PC-9 (cell line): Measurements from ENCODE around the gene SLC38A2. TPM values are rescaled to one million over a fixed set of nuclear protein-coding genes. Genes with fewer than 3 reads are reported as not detected.

Experiments used
- BruUV-seq: library from RNA; stranded (reverse); fragments of 400-500 nt; replicated peaks from 2 replicates; lab custom pipeline; 2021; lab: Mats Ljungman, UMichigan
- CTCF ChIA-PET: fragments of 300-600 bp; sonication (Branson Sonifier 250); formaldehyde crosslinking; loops from one replicate; lab custom pipeline; 2022; ENCODE audit warnings: antibody characterized with exemption; lab: Charles Lee
- POLR2A ChIA-PET: fragments of 300-600 bp; sonication (Branson Sonifier 250); formaldehyde crosslinking; loops from one replicate; lab custom pipeline; 2022; ENCODE audit warnings: antibody characterized with exemption; ENCODE audit not compliant: unreplicated experiment; lab: Charles Lee
- DNase-seq, 2 experiments: peaks; one replicate each; pipeline versions ENCODE4 v3.0.0 to v3.0.0-alpha.2; 2015 to 2022; ENCODE audit warnings: mixed read lengths in 1 of 2
- H2AFZ ChIP-seq: fragments of 200-600 bp; sonication (generic); 2 replicates; pipeline ENCODE4 v1.8.1; 2017; ENCODE audit warnings: antibody characterized with exemption
- H3F3A ChIP-seq: fragments of 200-600 bp; sonication (generic); 2 replicates; pipeline ENCODE4 v1.8.1; 2017; ENCODE audit warnings: antibody characterized with exemption, mild to moderate bottlenecking, low read depth; ENCODE audit not compliant: insufficient read depth
- H3K27ac ChIP-seq: fragments of 200-600 bp; sonication (generic); 2 replicates; pipeline ENCODE4 v1.6.1; 2016; ENCODE audit warnings: mixed run types
- H3K27me3 ChIP-seq: fragments of 200-600 bp; sonication (generic); 2 replicates; pipeline ENCODE4 v1.6.1; 2016; ENCODE audit warnings: low read depth, mixed run types; ENCODE audit not compliant: insufficient read depth
- H3K36me3 ChIP-seq: fragments of 200-600 bp; sonication (generic); 2 replicates; pipeline ENCODE4 v1.6.1; 2016; ENCODE audit warnings: low read depth, mixed run types
- H3K4me1 ChIP-seq: fragments of 200-600 bp; sonication (generic); replicated peaks from 2 replicates; pipeline ENCODE4 v1.6.1; 2016; ENCODE audit warnings: mixed run types; ENCODE audit not compliant: insufficient read depth
- H3K4me2 ChIP-seq: fragments of 200-600 bp; sonication (generic); 2 replicates; pipeline ENCODE4 v1.6.1; 2017; ENCODE audit warnings: mixed run types
- H3K4me3 ChIP-seq: fragments of 200-600 bp; sonication (generic); 2 replicates; pipeline ENCODE4 v1.6.1; 2016; ENCODE audit warnings: mixed run types
- H3K79me2 ChIP-seq: fragments of 200-600 bp; sonication (generic); 2 replicates; pipeline ENCODE4 v1.6.1; 2017; ENCODE audit warnings: low read depth, mixed run types
- H3K9me2 ChIP-seq: fragments of 200-600 bp; sonication (generic); 2 replicates; pipeline ENCODE4 v1.8.1; 2017; ENCODE audit warnings: mild to moderate bottlenecking; ENCODE audit not compliant: insufficient read depth
- H3K9me3 ChIP-seq: fragments of 200-600 bp; sonication (generic); 2 replicates; pipeline ENCODE4 v1.8.1; 2016; ENCODE audit warnings: low read depth; ENCODE audit not compliant: insufficient read depth
- H4K20me1 ChIP-seq: fragments of 200-600 bp; sonication (generic); 2 replicates; pipeline ENCODE4 v1.8.1; 2017; ENCODE audit not compliant: insufficient read depth
- CTCF ChIP-seq: fragments of 200-600 bp; sonication (generic); conservative IDR thresholded peaks from 2 replicates; pipeline ENCODE4 v1.6.1; 2017; ENCODE audit warnings: mixed run types, antibody characterized with exemption, mild to moderate bottlenecking, moderate library complexity
- EZH2 ChIP-seq: fragments of 200-600 bp; sonication (generic); IDR thresholded peaks from 2 replicates; pipeline ENCODE4 v1.8.0; 2017; ENCODE audit warnings: antibody characterized with exemption, low read depth
- intact Hi-C: fragments of 100-400 bp; cut with micrococcal nuclease; formaldehyde crosslinking; loops from one replicate; pipeline ENCODE4 v1.10.0; 2022; ENCODE audit not compliant: unreplicated experiment
- total RNA-seq: library from RNA; stranded (reverse); gene quantifications from 2 replicates; pipeline ENCODE4 v1.2.3, GENCODE V29; 2021

Gene SLC38A2
- total RNA-seq, 1 experiment from 2014 or later: 322 TPM

GRCh38 chr12:46362895-46363581, 9.5 kb downstream of the SLC38A2 start:
- Histone ChIP-seq H3K4me3 (no peak overlapping the region), H2AFZ (no peak overlapping the region), H3K4me1 (peaks cover 49% of the 10 kb centered on the region), H3K36me3 (peaks cover 89% of the 10 kb centered on the region), H3K27ac (peak overlapping the region; percentile 97), H4K20me1 (peaks cover 100% of the 10 kb centered on the region), H3K79me2 (peaks cover 51% of the 10 kb centered on the region), H3K9me2 (no peaks in the 10 kb centered on the region), H3K4me2 (no peak overlapping the region), H3K9me3 (no peaks in the 10 kb centered on the region), H3K27me3 (no peaks in the 10 kb centered on the region), H3F3A (peaks cover 100% of the 10 kb centered on the region)
- no TSS peak for BruUV-seq
- POLR2A ChIA-PET: interaction anchor here (0.7 kb wide), 2 partner anchors 217 to 691 kb away, joined by 5 to 6 read pairs; no protein-coding TSS in a partner anchor
- no peak for DNase-seq
- intact Hi-C loops: no loop called here
- TF ChIP-seq EZH2: no peak
- TF ChIP-seq CTCF: no peak
- CTCF ChIA-PET: no interaction called here

GRCh38 chr12:46361667-46362034, 10.9 kb downstream of the SLC38A2 start:
- Histone ChIP-seq H3K4me2 (0 out of 2 replicates have a peak overlapping the region, but pooled peaks have one; percentile 5), H2AFZ (no peak overlapping the region), H3K4me1 (peaks cover 35% of the 10 kb centered on the region), H3K27ac (peak overlapping the region; percentile 97; the same call in 1 of the 2 replicates), H3F3A (peaks cover 100% of the 10 kb centered on the region), H3K4me3 (no peak overlapping the region), H3K79me2 (peaks cover 37% of the 10 kb centered on the region), H3K9me2 (no peaks in the 10 kb centered on the region), H4K20me1 (peaks cover 86% of the 10 kb centered on the region), H3K36me3 (peaks cover 75% of the 10 kb centered on the region), H3K9me3 (no peaks in the 10 kb centered on the region), H3K27me3 (no peaks in the 10 kb centered on the region)
- intact Hi-C loops: no loop called here
- no TSS peak for BruUV-seq
- TF ChIP-seq EZH2 (no peak), CTCF (no peak)
- ChIA-PET POLR2A (interaction anchor here (0.7 kb wide), 2 partner anchors 30 to 188 kb away, joined by 3 to 5 read pairs; no protein-coding TSS in a partner anchor), CTCF (no interaction called here)
- no peak for DNase-seq

GRCh38 chr12:46360908-46361666, 11.5 kb downstream of the SLC38A2 start:
- H3K4me3 ChIP-seq: no peak overlapping the region
- H4K20me1 ChIP-seq: peaks cover 80% of the 10 kb centered on the region
- H3K27ac ChIP-seq: peak overlapping the region; percentile 97; the same call in 1 of the 2 replicates
- H3K4me2 ChIP-seq: 0 out of 2 replicates have a peak overlapping the region, but pooled peaks have one; percentile 5
- no peaks in the 10 kb centered on the region for H3K27me3 ChIP-seq
- POLR2A ChIA-PET: no interaction called here
- H2AFZ ChIP-seq: no peak overlapping the region
- intact Hi-C loops: no loop called here
- H3K36me3 ChIP-seq: peaks cover 69% of the 10 kb centered on the region
- CTCF ChIA-PET: no interaction called here
- DNase-seq: no peak
- BruUV-seq: no TSS peak
- no peak for TF ChIP-seq CTCF
- TF ChIP-seq EZH2: no peak
- H3F3A ChIP-seq: peaks cover 100% of the 10 kb centered on the region
- H3K9me2 ChIP-seq: no peaks in the 10 kb centered on the region
- H3K79me2 ChIP-seq: peaks cover 32% of the 10 kb centered on the region
- no peaks in the 10 kb centered on the region for H3K9me3 ChIP-seq
- H3K4me1 ChIP-seq: peaks cover 29% of the 10 kb centered on the region
